Measurements from ENCODE around the gene PRR15L. TPM values are rescaled to one million over a fixed set of nuclear protein-coding genes. Genes with fewer than 3 reads are reported as not detected.

PRR15L gene
- total RNA-seq, 2 donors from 2014 or later = 0.57 to 0.60 TPM

GRCh38 chr17:47931848-47932247 lies 25.8 kb downstream of the PRR15L start:
- TF ChIP-seq, protein P1, sequence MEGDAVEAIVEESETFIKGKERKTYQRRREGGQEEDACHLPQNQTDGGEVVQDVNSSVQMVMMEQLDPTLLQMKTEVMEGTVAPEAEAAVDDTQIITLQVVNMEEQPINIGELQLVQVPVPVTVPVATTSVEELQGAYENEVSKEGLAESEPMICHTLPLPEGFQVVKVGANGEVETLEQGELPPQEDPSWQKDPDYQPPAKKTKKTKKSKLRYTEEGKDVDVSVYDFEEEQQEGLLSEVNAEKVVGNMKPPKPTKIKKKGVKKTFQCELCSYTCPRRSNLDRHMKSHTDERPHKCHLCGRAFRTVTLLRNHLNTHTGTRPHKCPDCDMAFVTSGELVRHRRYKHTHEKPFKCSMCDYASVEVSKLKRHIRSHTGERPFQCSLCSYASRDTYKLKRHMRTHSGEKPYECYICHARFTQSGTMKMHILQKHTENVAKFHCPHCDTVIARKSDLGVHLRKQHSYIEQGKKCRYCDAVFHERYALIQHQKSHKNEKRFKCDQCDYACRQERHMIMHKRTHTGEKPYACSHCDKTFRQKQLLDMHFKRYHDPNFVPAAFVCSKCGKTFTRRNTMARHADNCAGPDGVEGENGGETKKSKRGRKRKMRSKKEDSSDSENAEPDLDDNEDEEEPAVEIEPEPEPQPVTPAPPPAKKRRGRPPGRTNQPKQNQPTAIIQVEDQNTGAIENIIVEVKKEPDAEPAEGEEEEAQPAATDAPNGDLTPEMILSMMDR (conservative IDR thresholded peaks at IDR 0.05) = no peak
- Histone ChIP-seq H3K36me3 (ENCODE audit: control insufficient read depth, insufficient read depth, low read length) (peaks cover 6% of the 10 kb centered on the region), H3K27me3 (ENCODE audit: control insufficient read depth, insufficient read depth, low read length, poor library complexity, severe bottlenecking) (no peaks in the 10 kb centered on the region), H3K4me1 (ENCODE audit: control insufficient read depth, insufficient read depth, low read length) (no peaks in the 10 kb centered on the region), H3K9ac (ENCODE audit: extremely low read depth, low read length, poor library complexity, severe bottlenecking) (no peak overlapping the region), H3K27ac (ENCODE audit: low read depth, low read length) (no peak overlapping the region), H3K9me3 (ENCODE audit: control insufficient read depth, low read length) (no peaks in the 10 kb centered on the region), H3K4me3 (ENCODE audit: low read length) (no peak overlapping the region)
- DNase-seq = no peak
- Mint-ChIP-seq H3K27me3 (ENCODE audit: insufficient read depth) (no peaks in the 10 kb centered on the region), H3K4me3 (no peak overlapping the region), H3K4me1 (no peaks in the 10 kb centered on the region), H3K36me3 (ENCODE audit: low read depth) (peaks cover 13% of the 10 kb centered on the region), H3K27ac (no peak overlapping the region), H3K9me3 (no peaks in the 10 kb centered on the region)
- WGBS, 2 experiments (ENCODE audit: insufficient coverage in 1 of 2, insufficient read length in 1 of 2) = 94% methylated on average over 2 to 4 of the region's 4 CpGs

GRCh38 chr17:47929218-47930000 lies 28.3 kb downstream of the PRR15L start:
- Mint-ChIP-seq H3K27me3 (ENCODE audit: insufficient read depth) (no peaks in the 10 kb centered on the region), H3K4me3 (no peak overlapping the region), H3K9me3 (no peaks in the 10 kb centered on the region), H3K36me3 (ENCODE audit: low read depth) (peaks cover 26% of the 10 kb centered on the region), H3K4me1 (no peaks in the 10 kb centered on the region), H3K27ac (no peak overlapping the region)
- no peaks in the 10 kb centered on the region for H3K9me3 ChIP-seq (ENCODE audit: control insufficient read depth, low read length)
- no peaks in the 10 kb centered on the region for H3K4me1 ChIP-seq (ENCODE audit: control insufficient read depth, insufficient read depth, low read length)
- no peak for DNase-seq
- H3K27ac ChIP-seq (ENCODE audit: low read depth, low read length) = peak overlapping the region; percentile 32
- H3K36me3 ChIP-seq (ENCODE audit: control insufficient read depth, insufficient read depth, low read length) = peaks cover 10% of the 10 kb centered on the region
- no peak overlapping the region for H3K9ac ChIP-seq (ENCODE audit: extremely low read depth, low read length, poor library complexity, severe bottlenecking)
- TF ChIP-seq, protein P1 (conservative IDR thresholded peaks at IDR 0.05) = no peak
- no peak overlapping the region for H3K4me3 ChIP-seq (ENCODE audit: low read length)
- no peaks in the 10 kb centered on the region for H3K27me3 ChIP-seq (ENCODE audit: control insufficient read depth, insufficient read depth, low read length, poor library complexity, severe bottlenecking)
- WGBS, 2 experiments (ENCODE audit: insufficient coverage in 1 of 2, insufficient read length in 1 of 2) = 77 to 80% methylated on average over 8 to 10 of the region's 10 CpGs

DNA sequence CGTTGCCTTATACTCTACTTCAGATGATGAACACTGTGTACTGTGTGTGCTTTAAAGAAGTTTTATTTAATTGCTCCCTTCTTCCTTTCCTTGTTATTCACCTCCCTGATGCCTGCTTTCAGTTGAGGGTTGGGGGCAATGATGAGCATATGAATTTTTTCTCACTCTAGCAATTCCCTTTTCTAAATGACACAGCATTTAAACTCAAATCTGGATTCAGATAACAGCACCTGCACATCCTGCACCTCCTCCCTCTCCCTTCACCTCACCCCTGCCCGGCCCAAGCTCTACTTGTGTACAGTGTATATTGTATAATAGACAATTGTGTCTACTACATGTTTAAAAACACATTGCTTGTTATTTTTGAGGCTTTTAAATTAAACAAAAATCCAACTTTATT lies 29.3 kb downstream of the PRR15L start:
- H3K4me3 Mint-ChIP-seq = no peak overlapping the region
- no peak overlapping the region for H3K27ac ChIP-seq (ENCODE audit: low read depth, low read length)
- no peak overlapping the region for H3K27ac Mint-ChIP-seq
- no peak overlapping the region for H3K9ac ChIP-seq (ENCODE audit: extremely low read depth, low read length, poor library complexity, severe bottlenecking)
- H3K4me3 ChIP-seq (ENCODE audit: low read length) = no peak overlapping the region
- 83% methylated on average over 1 of the region's 2 CpGs; no CpG with 5 or more reads in 1 of the 2 experiments for WGBS, 2 experiments (ENCODE audit: insufficient coverage in 1 of 2, insufficient read length in 1 of 2)
- H3K27me3 Mint-ChIP-seq (ENCODE audit: insufficient read depth) = no peaks in the 10 kb centered on the region
- H3K36me3 Mint-ChIP-seq (ENCODE audit: low read depth) = peaks cover 34% of the 10 kb centered on the region
- TF ChIP-seq, protein P1 (conservative IDR thresholded peaks at IDR 0.05) = no peak
- H3K4me1 Mint-ChIP-seq = no peaks in the 10 kb centered on the region
- peaks cover 19% of the 10 kb centered on the region for H3K36me3 ChIP-seq (ENCODE audit: control insufficient read depth, insufficient read depth, low read length)
- H3K4me1 ChIP-seq (ENCODE audit: control insufficient read depth, insufficient read depth, low read length) = no peaks in the 10 kb centered on the region
- no peaks in the 10 kb centered on the region for H3K9me3 ChIP-seq (ENCODE audit: control insufficient read depth, low read length)
- H3K27me3 ChIP-seq (ENCODE audit: control insufficient read depth, insufficient read depth, low read length, poor library complexity, severe bottlenecking) = no peaks in the 10 kb centered on the region
- DNase-seq = no peak
- H3K9me3 Mint-ChIP-seq = no peaks in the 10 kb centered on the region

All from endodermal cell (in vitro differentiated cells).